GM12891 (cell line): ENCODE measurements around the gene SV2C.

ENCODE experiments used
- POLR2A ChIP-seq: IDR thresholded peaks from 2 replicates; pipeline ENCODE4 v1.6.1; 2011; ENCODE audit warnings: low read depth, low read length, control low read depth
- POLR2AphosphoS5 ChIP-seq: IDR thresholded peaks from 2 replicates; pipeline ENCODE4 v1.6.1; 2011; ENCODE audit warnings: low read depth, low read length, control low read depth
- POU2F2 ChIP-seq: IDR thresholded peaks from 2 replicates; pipeline ENCODE4 v1.6.1; 2011; ENCODE audit warnings: low read depth, mild to moderate bottlenecking, control low read depth, low read length, moderate library complexity
- TAF1 ChIP-seq: IDR thresholded peaks from 2 replicates; pipeline ENCODE4 v1.6.1; 2011; ENCODE audit warnings: low read depth, low read length, control low read depth

GRCh38 chr5:76230711-76231285, 147.6 kb downstream of the SV2C start:
- TF ChIP-seq POLR2A (no peak), POLR2AphosphoS5 (no peak), TAF1 (no peak), POU2F2 (no peak)
